KBM-7 (cell line): ENCODE measurements around the gene COPZ1.
"Not testable (repeated sequence)": the region's sequence is repeated elsewhere in the genome, so short reads cannot be mapped to it uniquely, and the experiment has no call there.

Experiments used
- DNase-seq: peaks from one replicate; pipeline ENCODE4 v3.0.0-alpha.2; 2015
- in situ Hi-C: fragments of 300-500 bp; cut with MboI; formaldehyde crosslinking; loops from 2 replicates; pipeline ENCODE4 v1.14.3; 2020; ENCODE audit warnings: low sequenced_read_pairs, low pct_unique_long_range_greater_than_20kb, mixed read lengths

COPZ1 gene

DNA sequence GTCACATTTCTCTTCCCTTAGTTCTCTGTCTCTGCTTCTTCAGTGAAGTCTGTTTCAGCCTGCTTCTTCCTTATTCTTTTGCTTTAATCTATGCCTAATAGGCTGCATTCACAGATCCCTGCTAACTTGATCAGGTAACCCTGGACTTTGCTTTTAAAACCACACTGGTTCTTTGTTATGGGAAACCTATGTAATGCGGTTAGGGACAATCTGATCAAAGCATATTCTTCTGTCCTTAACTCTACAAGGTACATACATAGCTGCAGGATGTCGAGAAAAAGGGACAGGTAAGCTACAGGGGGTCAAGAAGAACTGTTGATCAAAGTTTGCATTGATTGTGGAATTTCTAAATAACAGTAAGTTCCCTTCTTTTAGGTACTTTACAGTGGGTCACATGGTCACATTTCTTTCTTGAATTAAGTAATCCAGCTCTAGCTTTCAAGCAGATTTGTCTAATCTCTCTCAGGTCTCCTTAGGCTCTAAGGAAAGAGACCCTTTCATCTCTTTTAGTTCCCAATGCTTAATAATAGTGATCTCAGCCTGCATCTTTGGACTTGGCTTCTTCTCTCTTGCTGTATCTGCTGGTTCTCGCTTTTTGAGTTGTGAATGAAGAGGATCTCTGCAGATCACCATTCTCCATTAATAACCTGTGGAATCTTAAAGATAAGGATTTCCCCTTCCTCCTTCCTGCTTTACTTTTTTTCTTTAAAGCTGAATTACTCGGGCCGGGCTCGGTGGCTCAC is 3.8 kb downstream of the COPZ1 start:
- in situ Hi-C loops: no loop called here
- DNase-seq: no peak

- no peak for DNase-seq
- in situ Hi-C loops: no loop called here
These were observed 4.8 kb downstream of the COPZ1 start for GRCh38 chr12:54329759-54330158.

GRCh38 chr12:54330442-54330841 is 5.5 kb downstream of the COPZ1 start:
- no peak for DNase-seq
- in situ Hi-C loops: no loop called here

GRCh38 chr12:54331461-54331860 is 6.5 kb downstream of the COPZ1 start:
- in situ Hi-C loops: no loop called here
- no peak for DNase-seq

DNA sequence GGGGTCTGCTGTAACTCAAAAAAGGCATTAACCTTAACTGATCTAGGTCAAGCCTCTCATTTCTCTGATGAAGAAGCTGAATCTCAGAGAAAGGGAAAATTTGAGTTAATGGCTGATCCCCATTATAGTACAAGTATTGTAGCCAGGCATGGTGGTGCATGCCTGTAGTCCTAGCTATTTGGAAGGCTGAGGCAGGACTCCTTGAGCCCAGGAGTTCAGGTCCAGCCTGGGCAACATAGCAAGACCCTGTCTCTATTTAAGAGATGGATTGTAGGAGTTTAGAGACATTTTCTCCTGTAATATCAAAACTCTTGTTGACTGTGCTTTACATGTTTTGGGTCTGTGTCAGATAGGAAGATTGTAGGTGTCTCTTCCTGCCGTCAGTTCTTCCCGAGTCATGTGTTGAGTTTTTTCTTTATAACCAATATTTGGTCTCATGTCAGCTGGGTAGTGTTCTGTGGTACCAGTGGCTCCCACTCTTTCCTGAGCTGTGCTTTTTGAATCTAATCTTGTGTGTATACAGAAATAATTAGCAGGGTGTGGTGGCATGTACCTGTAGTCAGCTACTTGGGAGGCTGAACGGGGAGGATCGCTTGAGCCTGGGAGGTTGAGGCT is 8.6 kb downstream of the COPZ1 start:
- in situ Hi-C loops: no loop called here
- no peak for DNase-seq

GRCh38 chr12:54337280-54337842 is 12.4 kb downstream of the COPZ1 start:
- peak; percentile 56 for DNase-seq
- in situ Hi-C loops: no loop called here

DNA sequence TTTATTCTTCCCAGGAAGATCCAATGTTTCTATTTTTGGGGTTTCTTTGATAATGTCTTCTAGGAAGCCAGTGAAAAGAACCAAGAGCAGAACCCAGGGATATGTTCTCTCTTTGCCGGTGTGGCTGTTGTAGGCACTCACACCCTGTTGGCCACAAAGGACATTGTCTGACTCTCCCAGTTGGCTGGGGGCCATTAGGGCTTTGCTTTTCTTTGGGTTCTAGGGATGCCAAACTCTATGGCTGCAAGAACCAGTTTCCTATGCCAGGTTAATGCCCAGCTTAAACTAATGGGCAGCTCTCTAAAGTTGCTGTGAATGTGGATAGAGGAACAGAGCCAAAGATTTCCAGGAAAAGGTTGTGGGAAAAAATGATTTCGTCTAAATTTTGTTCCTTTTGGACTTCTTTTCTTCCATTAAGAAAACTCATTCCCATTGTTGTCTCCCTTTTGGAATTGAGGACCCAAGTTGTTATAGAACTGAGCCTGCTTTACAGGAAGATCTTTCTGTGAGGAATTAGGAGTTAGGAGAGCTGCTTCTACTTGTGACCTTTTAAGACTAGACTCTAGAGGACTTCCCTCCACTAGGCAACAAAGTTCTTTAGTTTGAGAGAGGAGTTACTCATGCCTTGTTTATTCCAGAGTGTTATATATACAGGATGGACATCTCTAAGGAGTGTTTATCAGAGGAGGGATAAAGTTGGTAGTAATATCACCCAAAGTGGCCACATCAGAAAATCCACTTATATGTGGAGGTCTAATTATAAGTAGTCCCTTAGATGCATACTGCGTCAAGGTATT is 13.1 kb downstream of the COPZ1 start:
- in situ Hi-C loops: no loop called here
- DNase-seq: no peak

DNA sequence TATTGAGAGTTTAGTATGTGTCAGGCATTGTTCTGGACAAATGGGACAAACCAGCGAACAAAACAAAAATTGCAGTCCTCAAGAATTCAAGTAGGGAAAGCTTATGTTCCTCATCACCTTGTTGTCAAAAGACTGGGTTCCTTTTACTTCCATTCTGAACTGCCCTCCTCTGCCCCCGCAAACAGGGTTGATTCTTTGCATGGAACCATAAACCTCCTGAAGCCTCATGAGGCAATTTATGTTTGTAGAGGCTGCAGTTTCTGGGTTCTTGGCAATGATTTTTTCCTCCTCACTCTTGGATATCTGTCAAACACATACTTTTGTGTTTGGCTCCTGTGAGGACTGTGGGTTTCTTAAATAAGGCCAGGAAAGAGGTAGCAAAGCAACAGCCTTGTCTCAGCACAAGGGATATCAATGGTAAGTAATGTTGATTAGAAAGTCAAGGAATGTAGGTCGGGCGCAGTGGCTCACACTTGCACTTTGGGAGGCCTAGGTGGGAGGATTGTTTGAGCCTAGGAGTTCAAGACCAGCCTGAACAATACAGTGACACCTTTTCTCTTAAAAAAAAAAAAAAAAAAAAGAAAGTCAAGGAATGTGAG is 13.9 kb downstream of the COPZ1 start:
- in situ Hi-C loops: no loop called here

DNA sequence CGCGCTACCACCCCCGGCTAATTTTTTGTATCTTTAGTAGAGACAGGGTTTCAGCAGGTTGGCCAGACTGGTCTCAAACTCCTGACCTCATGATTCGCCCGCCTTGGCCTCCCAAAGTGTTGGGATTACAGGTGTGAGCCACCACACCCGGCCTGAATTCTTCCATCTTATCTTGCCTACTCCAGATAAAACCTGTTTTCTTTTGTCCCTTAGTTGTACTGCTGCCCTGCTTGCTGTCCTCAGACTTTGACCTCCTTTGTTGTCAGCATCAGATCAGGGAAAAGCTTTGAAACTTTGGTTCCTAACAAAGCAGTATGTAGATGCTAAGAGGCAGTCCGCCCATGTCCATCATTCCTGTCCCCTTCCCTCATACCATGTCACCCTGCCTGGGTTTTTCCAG is 15.9 kb downstream of the COPZ1 start:
- DNase-seq: no peak
- in situ Hi-C loops: no loop called here

More for the DNA sequence above, 13.9 kb downstream of the COPZ1 start:
- DNase-seq: no peak

DNA sequence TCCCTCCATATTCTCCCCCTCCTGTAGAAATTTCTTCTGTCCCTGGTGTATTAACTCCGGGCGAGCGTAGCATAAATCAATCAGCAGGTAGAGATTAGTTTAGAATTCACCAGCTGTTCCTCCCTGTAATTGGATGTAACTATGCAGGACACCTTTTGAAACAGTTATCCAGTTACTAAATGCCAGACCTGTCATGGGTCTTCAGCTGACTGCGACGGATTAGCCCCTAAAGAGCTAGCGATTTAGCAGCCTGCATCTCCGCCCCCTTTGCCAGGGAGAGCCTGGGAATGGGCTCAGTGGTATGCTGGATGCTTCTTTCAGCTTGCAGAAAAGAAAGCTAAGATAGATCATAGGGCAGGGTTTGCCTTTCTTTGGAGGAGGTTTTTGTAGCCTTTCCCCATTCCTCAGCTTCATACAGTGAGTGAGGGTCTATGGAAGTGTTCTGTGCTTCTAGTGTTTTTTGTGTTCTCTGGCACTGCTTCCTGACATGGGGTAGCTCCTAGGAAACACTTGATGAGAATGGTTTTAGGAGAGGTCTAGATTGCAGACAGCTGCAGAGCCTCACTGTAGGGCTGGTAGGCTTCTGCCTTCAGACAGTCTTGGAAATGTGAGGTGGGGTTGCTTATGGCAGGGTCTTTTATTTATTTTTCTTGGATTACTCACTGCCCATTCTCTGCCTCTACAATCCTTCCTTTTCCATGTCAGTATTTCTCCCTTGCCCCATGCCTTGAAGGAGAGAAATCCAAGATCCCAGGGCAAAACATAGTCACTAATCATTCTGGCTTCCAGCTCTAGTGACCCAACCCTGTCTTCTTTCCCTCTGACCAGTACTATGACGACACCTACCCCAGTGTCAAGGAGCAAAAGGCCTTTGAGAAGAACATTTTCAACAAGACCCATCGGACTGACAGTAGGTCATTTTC is 16.7 kb downstream of the COPZ1 start:
- in situ Hi-C loops: no loop called here
- no peak for DNase-seq

DNA sequence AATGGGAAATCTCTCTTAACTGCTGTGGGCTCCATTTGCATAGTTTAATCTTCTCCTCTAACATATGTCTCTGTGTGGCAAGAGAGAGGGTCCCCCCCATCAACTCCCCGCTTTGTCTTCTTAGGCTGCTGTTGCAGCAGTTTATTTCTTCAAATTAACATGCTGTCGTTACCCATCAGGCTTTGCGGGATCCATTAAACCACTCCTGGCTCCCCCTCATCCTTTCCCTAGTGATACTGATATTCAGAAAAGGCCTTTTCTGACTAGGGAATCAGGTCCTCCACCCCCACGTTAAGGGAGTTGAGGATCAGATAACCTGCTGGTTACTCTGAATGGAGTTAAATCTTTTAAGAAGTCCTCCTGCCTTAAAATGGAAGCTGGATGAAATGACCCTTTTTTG is 24.1 kb downstream of the COPZ1 start:
- in situ Hi-C loops: no loop called here
- DNase-seq: no peak

DNA sequence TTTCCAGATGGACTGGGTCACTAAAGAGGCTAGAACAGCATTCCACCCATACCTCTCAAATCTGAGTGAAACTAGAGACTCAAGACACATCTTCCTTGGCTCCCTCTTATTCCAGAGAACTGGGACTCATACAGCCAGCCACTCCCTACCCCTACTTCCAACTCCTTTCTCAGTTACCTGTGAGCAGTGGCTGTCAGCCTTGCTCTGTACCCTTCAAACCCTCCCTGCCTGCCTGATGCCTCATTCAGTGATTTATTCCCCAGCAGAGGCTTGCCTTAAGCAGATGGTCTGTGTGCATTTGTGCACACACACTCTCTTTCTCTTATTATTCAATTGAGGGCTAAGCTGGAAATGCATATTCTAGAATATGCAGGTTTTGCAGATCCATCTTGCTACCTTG is 24.7 kb downstream of the COPZ1 start:
- DNase-seq: no peak
- in situ Hi-C loops: no loop called here

GRCh38 chr12:54350743-54351142 is 25.8 kb downstream of the COPZ1 start:
- DNase-seq: no peak
- in situ Hi-C loops: no loop called here

DNA sequence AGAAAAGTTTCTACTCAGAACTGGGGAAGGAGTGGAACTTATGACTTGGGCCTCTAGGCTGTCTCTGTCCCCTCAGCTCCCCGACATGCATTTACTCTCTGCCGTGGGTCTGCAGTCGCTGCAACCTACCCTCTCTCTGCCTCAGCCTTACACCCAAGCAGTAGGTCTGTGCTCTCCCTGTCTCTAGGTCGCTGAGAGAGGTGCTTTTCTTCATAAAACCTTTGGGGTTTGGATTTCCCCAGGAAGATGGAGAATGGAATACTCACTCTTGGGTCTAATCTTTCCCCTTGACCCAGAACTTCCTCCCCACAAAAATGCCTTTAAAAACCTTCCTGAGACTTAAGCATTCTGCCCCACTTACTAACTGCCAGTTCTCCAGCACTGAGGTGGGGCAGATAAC is 26.4 kb downstream of the COPZ1 start:
- no peak for DNase-seq
- in situ Hi-C loops: no loop called here

DNA sequence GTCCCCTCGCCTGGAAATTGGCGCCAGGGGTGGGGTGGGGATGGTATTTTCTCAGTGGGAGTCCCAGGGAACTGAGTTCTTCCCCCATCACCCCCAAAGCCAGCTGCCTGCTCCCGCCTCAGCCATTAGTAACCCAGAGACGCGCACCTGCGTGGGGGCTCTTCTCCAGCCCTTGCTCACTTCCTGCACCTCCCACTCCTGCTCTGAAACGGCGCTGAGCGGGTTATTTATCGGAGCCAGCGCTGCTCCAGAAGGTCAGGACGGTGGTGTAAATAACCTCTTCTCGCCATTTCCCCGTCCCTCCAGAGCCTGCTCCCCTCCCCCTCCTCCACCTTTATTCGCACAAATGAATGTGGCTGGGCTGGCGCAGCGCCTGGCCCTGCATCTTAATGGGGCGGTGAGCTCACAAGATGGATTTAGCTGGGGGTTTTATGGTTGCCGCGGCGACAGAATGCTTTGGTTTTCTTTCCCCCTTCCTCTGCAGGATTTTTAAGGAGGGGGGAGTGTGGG is 27.1 kb downstream of the COPZ1 start:
- DNase-seq: no peak
- in situ Hi-C loops: no loop called here

DNA sequence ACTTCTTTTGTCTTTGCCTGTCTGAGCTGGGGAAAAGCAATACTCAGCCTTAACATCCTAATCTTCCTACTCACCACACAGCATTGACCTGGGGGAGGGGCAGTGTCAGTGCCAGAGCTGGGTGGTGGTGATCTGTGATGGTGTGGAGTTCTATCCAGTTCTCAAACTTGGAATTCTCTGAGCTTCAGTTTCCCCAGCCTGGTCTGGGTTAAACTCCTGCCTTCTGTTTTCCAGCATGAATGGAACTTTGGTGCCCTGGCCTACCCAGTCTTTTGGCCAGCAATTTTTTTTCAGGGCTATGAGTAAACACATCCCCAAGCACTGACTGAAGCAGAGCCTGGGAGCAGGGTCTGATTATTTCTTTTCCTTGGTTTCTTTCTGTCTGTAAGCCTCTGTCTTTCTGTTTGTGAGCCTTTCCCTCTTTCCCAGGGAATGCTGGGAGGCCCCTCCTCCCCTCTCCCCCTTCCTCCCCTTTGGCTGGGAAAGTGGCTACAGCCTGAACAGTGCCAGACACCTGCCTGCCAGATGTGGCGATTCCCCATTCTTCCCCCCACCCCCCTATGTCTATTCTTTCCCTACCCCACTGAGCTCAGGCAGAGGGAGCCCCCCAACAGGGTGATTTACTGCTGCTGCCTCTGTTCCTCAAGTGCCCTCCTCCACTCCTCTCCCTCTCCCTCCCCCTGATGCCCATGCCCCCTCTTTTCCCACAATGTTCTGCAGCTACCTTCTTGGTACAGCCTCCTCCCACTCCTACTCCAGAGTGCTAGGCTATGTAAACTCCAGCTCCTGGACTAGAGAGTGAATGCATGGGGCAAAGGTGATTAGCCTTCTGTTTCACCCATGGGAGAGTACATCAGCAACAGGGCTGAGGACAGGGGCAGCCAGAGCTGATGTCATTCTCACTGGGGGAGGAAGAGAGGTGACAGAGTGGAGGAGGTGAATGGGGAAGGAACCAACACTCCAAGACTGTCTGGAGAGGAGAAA is 28.3 kb downstream of the COPZ1 start:
- DNase-seq: no peak
- in situ Hi-C loops: no loop called here

DNA sequence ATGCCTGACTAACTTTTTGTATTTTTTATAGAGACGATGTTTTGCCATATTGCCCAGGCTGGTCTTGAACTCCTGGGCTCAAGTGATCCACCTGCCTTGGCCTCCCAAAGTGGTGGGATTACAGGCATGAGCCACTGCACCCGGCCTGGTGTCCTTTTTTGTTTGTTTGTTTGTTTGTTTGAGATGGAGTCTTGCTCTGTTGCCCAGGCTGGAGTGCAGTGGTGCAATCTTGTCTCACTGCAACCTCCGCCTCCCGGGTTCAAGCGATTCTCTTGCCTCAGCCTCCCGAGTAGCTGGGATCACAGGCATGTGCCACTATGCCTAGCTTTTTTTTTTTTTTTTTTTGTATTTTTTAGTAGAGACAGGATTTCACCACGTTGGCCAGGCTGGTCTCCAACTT is 29.3 kb downstream of the COPZ1 start:
- in situ Hi-C loops, DNase-seq: not testable (repeated sequence)
